Activated naive CD4-positive, alpha-beta T cell treated with anti-CD3 and anti-CD28 coated beads, Interleukin-2, amount 50 U/mL, for 24 hours (primary cell): ENCODE data around the gene MMEL1.
"Not testable (repeated sequence)": the region's sequence is repeated elsewhere in the genome, so short reads cannot be mapped to it uniquely, and the experiment has no call there.

ENCODE experiments used
- H3K27ac Mint-ChIP-seq: one replicate; pipeline ENCODE4 v1.8.0; 2021; ENCODE audit warnings: mild to moderate bottlenecking, mixed read lengths
- H3K27me3 Mint-ChIP-seq: one replicate; pipeline ENCODE4 v1.8.0; 2021; ENCODE audit warnings: mixed read lengths
- H3K36me3 Mint-ChIP-seq: one replicate; pipeline ENCODE4 v1.8.0; 2021; ENCODE audit warnings: mixed read lengths
- H3K4me1 Mint-ChIP-seq: one replicate; pipeline ENCODE4 v1.8.0; 2021; ENCODE audit warnings: mixed read lengths
- H3K4me3 Mint-ChIP-seq: one replicate; pipeline ENCODE4 v1.8.0; 2021; ENCODE audit warnings: mild to moderate bottlenecking, mixed read lengths
- H3K9me3 Mint-ChIP-seq: one replicate; pipeline ENCODE4 v1.8.0; 2021; ENCODE audit warnings: mixed read lengths

The MMEL1 gene

DNA sequence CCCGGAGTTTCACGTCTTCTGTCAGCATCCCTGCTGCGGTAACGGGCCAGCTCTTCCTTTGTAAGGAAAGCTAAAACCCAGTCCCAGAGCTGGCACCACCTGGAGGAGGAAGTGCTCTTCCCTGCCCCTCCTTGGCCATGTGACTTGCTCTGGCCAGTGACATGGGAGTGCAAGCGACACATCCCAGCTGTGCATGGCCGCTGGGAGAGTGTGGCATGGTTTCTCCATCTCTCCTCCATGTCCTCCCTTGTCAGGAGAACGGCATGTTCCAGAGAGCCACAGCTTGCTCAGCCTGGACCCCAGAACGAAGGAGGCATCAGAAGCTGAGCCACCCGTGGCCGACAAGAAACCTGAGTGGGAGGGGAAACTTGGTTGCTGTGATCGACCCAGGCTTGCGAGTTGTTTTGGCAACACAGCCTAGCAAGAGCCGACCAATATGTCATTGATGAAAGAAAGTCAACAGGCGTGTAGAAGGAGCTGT is 48.9 kb downstream of the MMEL1 start:
- no peaks in the 10 kb centered on the region for H3K27me3 Mint-ChIP-seq
- H3K36me3 Mint-ChIP-seq: peaks cover under 1% of the 10 kb centered on the region
- peak overlapping the region; percentile 93 for H3K27ac Mint-ChIP-seq
- peak overlapping the region; percentile 90 for H3K4me3 Mint-ChIP-seq
- peaks cover 63% of the 10 kb centered on the region for H3K4me1 Mint-ChIP-seq
- H3K9me3 Mint-ChIP-seq: no peaks in the 10 kb centered on the region

DNA sequence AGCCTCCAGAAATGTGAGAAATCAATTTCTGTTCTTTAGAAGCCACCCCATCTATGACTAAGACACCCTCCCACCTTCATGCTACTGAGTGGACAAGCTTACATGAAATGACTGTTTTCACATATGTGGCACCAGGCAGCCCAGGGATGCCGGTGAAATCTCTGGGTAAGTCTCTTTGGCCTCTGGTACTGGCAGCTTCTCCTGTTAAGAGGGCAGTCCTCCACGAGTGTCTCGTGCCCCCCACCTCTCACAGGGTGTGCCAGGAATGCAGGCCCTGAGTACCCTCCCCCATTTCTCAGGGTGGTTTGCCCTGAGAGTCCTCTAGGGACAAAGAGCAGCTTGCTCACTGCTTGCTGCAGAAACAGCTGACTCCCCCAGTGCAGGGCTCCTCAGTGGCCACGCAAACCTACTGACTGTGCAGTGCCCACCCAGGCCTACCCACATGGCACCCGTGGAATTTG is 49.5 kb downstream of the MMEL1 start:
- Mint-ChIP-seq H3K9me3 (no peaks in the 10 kb centered on the region), H3K27ac (peak overlapping the region; percentile 93), H3K36me3 (peaks cover 2% of the 10 kb centered on the region), H3K4me3 (peak overlapping the region; percentile 90), H3K4me1 (peaks cover 68% of the 10 kb centered on the region), H3K27me3 (no peaks in the 10 kb centered on the region)

DNA sequence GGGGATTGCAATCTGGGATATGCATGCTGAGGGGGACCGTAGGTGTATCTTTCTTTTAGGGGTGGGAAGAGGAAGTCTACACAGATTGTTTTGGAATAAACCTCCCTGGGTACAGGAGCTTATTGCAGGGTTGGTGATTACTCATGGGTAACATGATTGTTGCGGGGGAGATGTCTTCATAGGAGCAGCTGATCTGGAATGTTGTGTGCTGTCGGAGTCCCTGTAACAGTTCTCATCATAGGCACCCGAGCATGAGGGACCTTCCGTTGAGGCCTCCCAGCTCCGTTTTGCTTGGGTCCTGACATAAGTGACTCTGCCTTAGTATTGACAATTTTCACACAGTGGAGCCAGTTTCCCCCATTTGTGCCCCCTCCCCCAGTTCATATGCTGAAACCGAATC is 50.4 kb downstream of the MMEL1 start:
- Mint-ChIP-seq H3K4me1 (peaks cover 69% of the 10 kb centered on the region), H3K27ac (peak overlapping the region; percentile 84), H3K4me3 (no peak overlapping the region), H3K9me3 (no peaks in the 10 kb centered on the region), H3K36me3 (peaks cover 2% of the 10 kb centered on the region), H3K27me3 (no peaks in the 10 kb centered on the region)

DNA sequence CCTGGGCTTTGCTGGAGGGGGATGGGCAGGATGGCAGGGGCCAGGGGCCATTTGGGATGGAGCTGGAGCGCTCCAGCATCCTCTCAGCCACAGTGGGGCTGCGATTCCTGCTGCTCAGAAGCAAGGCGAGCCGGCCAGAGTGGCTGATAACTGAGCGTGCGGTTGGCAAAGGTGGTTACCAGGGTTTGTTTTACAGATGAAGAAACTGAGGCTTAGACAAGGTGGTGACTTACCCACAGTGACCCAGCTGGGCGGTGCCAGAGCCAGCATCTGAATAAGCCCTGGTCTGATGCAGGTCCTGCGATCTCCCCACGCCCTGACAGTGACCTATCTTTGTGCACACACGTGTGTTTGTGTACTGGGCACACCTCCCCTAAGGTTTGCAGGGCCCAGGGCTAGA is 52.1 kb downstream of the MMEL1 start:
- H3K27ac Mint-ChIP-seq: no peak overlapping the region

GRCh38 chr1:2578758-2579118 is 54.1 kb downstream of the MMEL1 start:
- Mint-ChIP-seq H3K27ac (peak overlapping the region; percentile 99), H3K4me1 (peaks cover 64% of the 10 kb centered on the region), H3K9me3 (peaks cover 6% of the 10 kb centered on the region), H3K4me3 (peak overlapping the region; percentile 77), H3K27me3 (no peaks in the 10 kb centered on the region), H3K36me3 (peaks cover 2% of the 10 kb centered on the region)

More for the DNA sequence above, 52.1 kb downstream of the MMEL1 start:
- Mint-ChIP-seq H3K9me3 (no peaks in the 10 kb centered on the region), H3K36me3 (peaks cover 2% of the 10 kb centered on the region), H3K4me1 (peaks cover 82% of the 10 kb centered on the region), H3K4me3 (peak overlapping the region; percentile 42), H3K27me3 (no peaks in the 10 kb centered on the region)

- peaks cover 56% of the 10 kb centered on the region for H3K4me1 Mint-ChIP-seq
- H3K36me3 Mint-ChIP-seq, H3K27me3 Mint-ChIP-seq: not testable (repeated sequence)
- H3K27ac Mint-ChIP-seq: peak overlapping the region; percentile 99
- H3K4me3 Mint-ChIP-seq: peak overlapping the region; percentile 77
- peaks cover 13% of the 10 kb centered on the region for H3K9me3 Mint-ChIP-seq
Observed at GRCh38 chr1:2577565-2578075, 55.2 kb downstream of the MMEL1 start.

DNA sequence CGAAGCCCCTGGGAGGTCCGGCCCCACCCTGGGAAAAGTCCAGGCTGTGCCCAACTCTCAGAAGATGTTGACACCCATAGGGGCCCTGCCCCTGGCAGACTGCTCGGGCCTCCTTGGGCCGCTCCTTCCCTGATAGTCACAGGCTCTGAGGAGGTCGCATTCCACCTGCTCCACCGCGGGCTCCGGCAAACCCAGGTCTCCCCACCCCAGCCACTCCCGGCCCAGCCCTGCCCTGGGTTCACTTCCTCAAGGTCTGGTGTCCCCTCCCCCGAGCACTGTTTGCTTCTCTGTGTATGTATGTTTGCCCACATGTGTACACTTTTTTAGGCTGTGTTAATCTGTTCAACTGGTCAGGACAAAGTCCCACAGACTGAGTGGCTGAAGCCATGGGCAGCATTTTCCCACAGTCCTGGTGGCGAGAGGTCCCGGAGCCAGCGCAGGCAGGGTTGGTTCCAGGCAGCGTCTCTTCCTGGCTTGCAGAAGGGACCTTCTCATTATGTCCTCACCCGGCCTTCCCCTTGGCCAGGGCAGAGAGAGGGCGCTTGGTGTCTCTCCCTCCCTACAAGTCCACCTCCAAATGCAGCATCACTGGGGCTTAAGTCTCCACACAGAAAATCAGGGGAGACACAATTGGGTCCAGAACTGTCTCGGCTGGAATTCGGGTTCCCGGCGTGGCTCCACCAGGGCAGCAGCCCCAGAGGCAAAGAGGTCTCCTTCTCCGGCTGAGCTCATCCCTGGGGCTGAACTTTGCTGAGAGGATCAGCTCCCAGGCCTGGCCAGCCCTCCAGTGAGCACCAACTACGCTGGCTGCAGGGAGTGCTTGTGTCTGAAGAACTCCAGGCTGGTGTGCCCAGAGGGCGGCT is 56.8 kb downstream of the MMEL1 start:
- Mint-ChIP-seq H3K27ac (peak overlapping the region; percentile 51), H3K4me3 (peak overlapping the region; percentile 1), H3K36me3 (peaks cover 2% of the 10 kb centered on the region), H3K4me1 (peaks cover 41% of the 10 kb centered on the region), H3K27me3 (no peaks in the 10 kb centered on the region), H3K9me3 (peaks cover 13% of the 10 kb centered on the region)

DNA sequence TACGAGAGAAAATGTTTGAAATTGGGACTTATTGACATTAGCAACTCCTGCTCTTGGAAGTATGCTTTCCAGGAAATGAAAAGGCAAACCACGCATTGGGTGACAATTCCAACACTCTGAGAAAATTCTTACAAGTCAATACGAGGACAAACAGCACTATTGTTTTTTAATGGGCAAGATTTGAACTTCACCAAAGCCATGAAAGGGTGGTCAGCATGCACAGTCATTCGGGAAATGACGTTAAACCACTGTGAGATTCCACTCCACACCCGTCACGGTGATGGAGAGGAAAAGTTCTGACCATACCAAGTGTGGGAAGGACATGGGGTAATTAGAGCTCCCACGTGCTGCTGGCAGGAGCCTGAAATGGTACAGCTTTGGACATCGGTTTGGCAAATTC is 58.5 kb downstream of the MMEL1 start:
- H3K36me3 Mint-ChIP-seq: peaks cover 2% of the 10 kb centered on the region
- no peaks in the 10 kb centered on the region for H3K27me3 Mint-ChIP-seq
- H3K27ac Mint-ChIP-seq: no peak overlapping the region
- peaks cover 27% of the 10 kb centered on the region for H3K4me1 Mint-ChIP-seq
- H3K4me3 Mint-ChIP-seq: no peak overlapping the region
- H3K9me3 Mint-ChIP-seq: peaks cover 13% of the 10 kb centered on the region

DNA sequence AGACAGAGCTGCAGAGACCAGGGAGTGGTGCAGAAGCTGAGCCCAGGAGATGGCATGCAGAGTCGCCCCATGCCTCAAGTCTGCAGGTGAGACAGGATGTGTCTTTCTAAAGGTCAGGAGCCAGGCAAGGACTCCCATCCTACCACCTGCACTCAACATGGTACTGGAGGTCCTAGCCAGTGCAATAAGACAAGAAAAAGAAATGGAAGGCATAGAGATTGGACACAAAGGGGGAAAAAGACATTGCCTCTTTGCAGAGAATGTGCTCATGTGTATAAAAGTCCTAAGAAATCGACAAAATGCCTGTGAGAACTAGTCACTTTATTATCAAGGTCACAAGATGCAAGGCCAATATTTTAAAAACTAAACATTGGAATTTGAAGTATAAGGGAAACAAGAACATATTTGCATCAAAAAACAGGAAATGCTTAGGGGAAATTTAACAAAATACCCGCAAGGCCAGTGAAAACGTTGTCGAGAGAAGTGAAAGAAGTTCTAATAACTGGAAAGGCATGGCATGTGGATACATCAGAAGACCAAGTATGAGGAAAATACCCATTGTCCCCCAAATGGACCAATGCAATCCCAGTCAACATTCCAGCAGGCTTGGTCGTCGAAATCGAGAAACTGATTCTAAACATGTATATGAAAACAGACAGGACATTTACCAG is 59.4 kb downstream of the MMEL1 start:
- Mint-ChIP-seq H3K27ac (peak overlapping the region; percentile 66), H3K36me3 (no peaks in the 10 kb centered on the region), H3K4me1 (peaks cover 18% of the 10 kb centered on the region), H3K9me3 (peaks cover 13% of the 10 kb centered on the region), H3K4me3 (no peak overlapping the region), H3K27me3 (no peaks in the 10 kb centered on the region)

DNA sequence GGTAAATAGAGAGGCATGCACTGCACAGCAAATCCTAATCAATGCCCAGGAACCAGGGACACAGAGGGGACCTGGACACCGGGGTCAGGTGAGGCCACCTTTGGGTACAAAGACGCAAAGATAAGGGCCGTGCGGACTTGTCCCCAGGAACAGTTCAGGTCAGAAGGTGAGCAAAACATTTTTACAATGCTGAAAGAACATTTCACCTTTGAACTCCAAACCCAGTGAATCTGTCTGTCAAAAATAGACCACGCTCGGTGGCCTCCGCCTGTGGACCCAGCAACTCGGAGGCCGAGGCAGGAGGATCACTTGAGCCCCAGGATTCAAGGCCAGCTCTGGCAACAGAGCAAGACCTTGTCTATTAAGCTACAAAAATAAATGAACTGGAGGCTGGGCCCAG is 61.5 kb downstream of the MMEL1 start:
- H3K4me1 Mint-ChIP-seq: peaks cover 9% of the 10 kb centered on the region
- peaks cover 13% of the 10 kb centered on the region for H3K9me3 Mint-ChIP-seq
- no peak overlapping the region for H3K27ac Mint-ChIP-seq
- no peak overlapping the region for H3K4me3 Mint-ChIP-seq
- H3K27me3 Mint-ChIP-seq: no peaks in the 10 kb centered on the region
- H3K36me3 Mint-ChIP-seq: no peaks in the 10 kb centered on the region

DNA sequence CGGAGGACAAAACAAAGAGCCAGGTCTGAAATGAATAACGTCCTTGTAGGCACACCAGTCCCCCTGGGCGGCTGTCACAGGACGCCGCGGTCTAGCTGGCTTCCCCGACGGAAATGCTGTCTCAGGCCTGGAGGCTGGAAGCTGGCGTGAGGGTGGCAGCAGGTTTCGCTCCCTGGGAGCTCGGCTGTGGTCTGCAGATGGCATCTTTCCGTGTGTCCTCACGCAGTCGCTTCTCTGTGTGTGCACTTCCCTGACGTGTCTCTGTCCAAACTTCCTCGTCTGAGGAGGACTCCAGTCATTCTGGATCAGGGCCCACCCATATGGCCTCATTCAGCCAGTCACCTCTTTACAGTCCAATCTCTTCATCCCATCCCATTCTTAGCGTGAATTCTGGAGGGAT is 62.5 kb downstream of the MMEL1 start:
- H3K4me3 Mint-ChIP-seq: no peak overlapping the region
- H3K27ac Mint-ChIP-seq: peak overlapping the region; percentile 18
- H3K36me3 Mint-ChIP-seq: no peaks in the 10 kb centered on the region

GRCh38 chr1:2569703-2570102 is 63.1 kb downstream of the MMEL1 start:
- H3K9me3 Mint-ChIP-seq: peaks cover 13% of the 10 kb centered on the region
- not testable (repeated sequence) for H3K27me3 Mint-ChIP-seq, H3K27ac Mint-ChIP-seq, H3K4me3 Mint-ChIP-seq, H3K4me1 Mint-ChIP-seq, H3K36me3 Mint-ChIP-seq

More for the DNA sequence above, 62.5 kb downstream of the MMEL1 start:
- H3K4me1 Mint-ChIP-seq: peaks cover 9% of the 10 kb centered on the region
- H3K9me3 Mint-ChIP-seq: peaks cover 13% of the 10 kb centered on the region
- no peaks in the 10 kb centered on the region for H3K27me3 Mint-ChIP-seq

DNA sequence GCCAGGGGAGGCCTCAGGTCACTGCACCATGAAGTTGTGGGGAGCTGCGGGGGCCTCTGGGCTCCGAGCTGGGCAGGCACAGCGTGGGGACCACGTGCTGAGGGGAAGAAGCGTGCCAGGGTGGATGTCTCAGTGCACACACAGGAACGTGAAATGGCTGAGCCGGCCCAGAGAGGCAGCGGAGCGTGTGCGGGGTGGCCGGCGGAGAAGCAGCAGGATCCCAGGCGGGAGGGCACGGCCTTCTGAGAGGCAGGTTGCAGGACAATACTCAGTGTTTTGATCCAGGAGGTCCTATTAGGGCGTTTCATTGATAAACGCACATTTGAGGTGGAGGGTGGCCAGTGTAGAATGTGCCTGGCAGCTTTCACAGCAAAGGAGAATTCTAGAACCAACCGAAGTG is 63.8 kb downstream of the MMEL1 start:
- peaks cover 10% of the 10 kb centered on the region for H3K9me3 Mint-ChIP-seq
- H3K27ac Mint-ChIP-seq: no peak overlapping the region

DNA sequence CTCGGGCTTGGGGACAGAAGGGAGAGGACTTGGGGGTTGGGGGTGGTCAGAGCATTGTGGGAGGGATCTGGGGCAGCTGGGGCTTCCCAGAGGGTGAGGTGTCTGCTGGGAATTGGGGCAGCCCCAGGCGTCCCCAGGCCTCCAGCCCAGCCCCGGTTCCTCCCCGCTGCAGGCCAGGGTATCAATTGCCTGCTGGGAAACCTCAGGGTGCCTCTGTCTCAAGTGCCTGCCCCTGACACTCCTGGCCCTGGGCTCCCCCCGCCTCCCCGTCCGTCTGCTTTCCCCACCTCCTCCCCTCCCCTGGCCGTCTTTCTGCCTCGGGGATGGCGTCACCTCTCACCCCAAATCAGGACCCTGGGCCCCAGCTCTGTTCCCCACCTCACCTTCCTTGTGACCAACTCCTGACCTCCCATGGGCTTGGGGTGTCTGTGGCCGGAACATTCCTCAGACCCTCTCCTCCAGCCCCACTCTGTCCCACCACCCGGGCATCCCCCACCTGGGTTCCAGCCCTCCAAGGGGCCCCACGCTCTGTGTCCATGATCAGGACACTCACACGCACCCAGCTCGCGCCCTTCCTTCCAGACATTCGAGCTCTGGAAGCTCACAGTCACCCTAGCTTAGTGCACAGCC is 64.5 kb downstream of the MMEL1 start:
- H3K4me1 Mint-ChIP-seq, H3K36me3 Mint-ChIP-seq, H3K9me3 Mint-ChIP-seq, H3K27me3 Mint-ChIP-seq, H3K27ac Mint-ChIP-seq, H3K4me3 Mint-ChIP-seq: not testable (repeated sequence)

More for the DNA sequence above, 63.8 kb downstream of the MMEL1 start:
- H3K4me1 Mint-ChIP-seq: peaks cover 9% of the 10 kb centered on the region
- no peaks in the 10 kb centered on the region for H3K36me3 Mint-ChIP-seq
- H3K4me3 Mint-ChIP-seq: no peak overlapping the region
- H3K27me3 Mint-ChIP-seq: no peaks in the 10 kb centered on the region

DNA sequence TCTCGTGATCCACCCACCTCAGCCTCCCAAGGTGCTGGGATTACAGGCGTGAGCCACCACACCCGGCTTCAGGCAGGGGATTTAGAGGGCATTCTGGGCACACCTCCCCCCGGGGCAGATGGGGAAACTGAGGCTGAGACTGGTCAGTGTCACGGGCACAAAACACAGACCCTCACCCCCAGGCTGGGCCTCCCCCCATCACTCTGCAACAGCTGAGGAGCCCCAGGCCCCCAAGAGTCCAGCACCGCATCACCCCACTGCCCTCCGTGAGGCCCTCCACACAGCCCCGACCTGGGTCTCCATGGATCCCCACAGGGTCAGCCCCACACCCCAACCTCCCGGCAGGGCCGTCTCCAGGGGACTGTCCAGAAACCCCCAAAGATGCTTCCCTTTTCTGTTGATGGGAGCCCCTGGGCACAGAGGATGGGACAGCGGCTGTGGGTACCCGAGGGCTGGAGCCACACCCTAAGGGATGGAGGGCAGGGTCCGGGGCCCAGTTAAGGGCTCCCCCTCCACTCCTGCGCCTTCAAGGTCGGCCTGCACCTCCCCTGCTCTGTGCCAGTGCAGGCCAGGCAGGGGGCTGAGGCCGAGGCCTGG is 65.6 kb downstream of the MMEL1 start:
- no peaks in the 10 kb centered on the region for H3K27me3 Mint-ChIP-seq
- no peaks in the 10 kb centered on the region for H3K9me3 Mint-ChIP-seq
- H3K4me3 Mint-ChIP-seq: no peak overlapping the region
- H3K4me1 Mint-ChIP-seq: peaks cover 6% of the 10 kb centered on the region
- H3K27ac Mint-ChIP-seq: no peak overlapping the region
- no peaks in the 10 kb centered on the region for H3K36me3 Mint-ChIP-seq
